GM12892 (cell line): Measurements from ENCODE around the gene BAZ2B.

Experiments
- DNase-seq: peaks from one replicate; pipeline ENCODE4 v3.0.0; 2011; ENCODE audit not compliant: insufficient read length
- FAIRE-seq: peaks from 2 replicates; lab custom pipeline; 2011; peaks lifted over from hg19 to GRCh38; lab: Jason Lieb, UNC
- POLR2A ChIP-seq: IDR thresholded peaks from 2 replicates; pipeline ENCODE4 v1.6.1; 2011; ENCODE audit warnings: low read depth, low read length, control low read depth
- POLR2AphosphoS5 ChIP-seq: IDR thresholded peaks from 2 replicates; pipeline ENCODE4 v1.6.1; 2011; ENCODE audit warnings: low read depth, low read length, control low read depth
- TAF1 ChIP-seq: IDR thresholded peaks from 2 replicates; pipeline ENCODE4 v1.6.1; 2011; ENCODE audit warnings: low read depth, mild to moderate bottlenecking, control low read depth, low read length, borderline replicate concordance

Gene BAZ2B

GRCh38 chr2:159285433-159285832, 330.9 kb downstream of the BAZ2B start:
- FAIRE-seq: no peak
- DNase-seq: no peak
- no peak for TF ChIP-seq TAF1
- no peak for TF ChIP-seq POLR2AphosphoS5
- no peak for TF ChIP-seq POLR2A

DNA sequence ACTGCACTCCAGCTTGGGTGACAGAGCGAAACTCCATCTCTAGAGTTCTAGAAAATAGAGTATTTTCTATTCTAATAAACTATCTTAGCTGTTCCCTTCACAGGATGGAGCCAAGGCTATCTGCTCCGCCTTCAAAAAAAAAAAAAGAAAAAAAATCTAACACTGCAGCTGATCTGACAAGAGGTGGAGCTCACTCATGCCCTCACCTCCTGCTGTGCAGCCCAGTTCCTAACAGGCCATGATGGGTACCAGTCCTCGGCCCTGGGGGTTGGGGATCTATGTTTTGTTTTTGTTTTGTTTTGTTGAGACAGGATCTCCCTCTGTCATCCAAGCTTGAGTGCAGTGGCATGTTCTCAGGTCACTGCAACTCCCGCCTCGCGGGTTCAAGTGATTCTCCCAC, 332.8 kb downstream of the BAZ2B start:
- FAIRE-seq (no peak), DNase-seq (no peak)
- TF ChIP-seq TAF1: no peak
- TF ChIP-seq POLR2AphosphoS5: no peak
- no peak for TF ChIP-seq POLR2A

DNA sequence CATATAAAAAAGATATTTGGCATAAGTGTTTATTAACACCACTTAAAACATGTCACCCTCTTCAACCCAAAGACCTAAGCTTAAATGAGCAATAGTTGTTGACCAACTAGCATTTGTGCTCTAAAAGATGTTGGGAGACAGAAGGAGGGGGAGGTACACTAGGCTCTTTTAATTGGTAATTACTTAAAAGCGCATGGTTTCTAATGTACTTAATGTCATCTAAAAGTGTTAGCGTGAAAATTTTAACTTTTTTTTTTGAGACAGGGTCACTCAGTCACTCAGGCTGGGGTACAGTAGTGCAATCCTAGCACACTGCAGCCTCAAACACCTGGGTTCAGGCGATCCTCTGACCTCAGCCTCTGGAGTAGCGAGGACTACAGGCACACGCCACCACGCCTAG, 335.3 kb downstream of the BAZ2B start:
- DNase-seq (no peak), FAIRE-seq (no peak)
- TF ChIP-seq TAF1 (no peak), POLR2A (no peak), POLR2AphosphoS5 (no peak)

DNA sequence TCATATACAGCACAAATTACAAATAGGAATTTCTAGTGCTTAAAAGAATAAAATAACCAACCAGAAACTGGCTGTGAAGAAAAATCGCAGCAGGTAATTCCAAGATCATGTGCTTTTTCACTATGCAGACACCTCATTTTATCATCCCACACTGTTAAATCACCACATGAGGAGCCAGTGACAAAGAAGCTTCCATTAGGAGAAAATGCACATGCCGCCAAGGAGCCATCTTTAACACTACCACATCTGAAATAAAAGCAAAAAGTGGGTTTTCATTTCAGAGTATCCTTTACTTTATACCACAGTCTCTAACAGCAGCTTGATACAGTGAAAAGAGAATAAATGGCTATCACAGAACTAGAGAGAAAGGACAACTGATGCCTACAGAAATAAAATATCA, 336.6 kb downstream of the BAZ2B start:
- FAIRE-seq (no peak), DNase-seq (no peak)
- TF ChIP-seq POLR2AphosphoS5: no peak
- TF ChIP-seq POLR2A: no peak
- no peak for TF ChIP-seq TAF1

GRCh38 chr2:159275111-159275510, 341.2 kb downstream of the BAZ2B start:
- FAIRE-seq: no peak
- DNase-seq: no peak
- TF ChIP-seq TAF1: no peak
- no peak for TF ChIP-seq POLR2A
- TF ChIP-seq POLR2AphosphoS5: no peak

- FAIRE-seq: no peak
Observed at GRCh38 chr2:159272156-159272555, 344.2 kb downstream of the BAZ2B start.

GRCh38 chr2:159270744-159271379, 345.5 kb downstream of the BAZ2B start:
- TF ChIP-seq POLR2AphosphoS5: no peak
- TF ChIP-seq POLR2A: no peak
- TF ChIP-seq TAF1: no peak
- DNase-seq (no peak), FAIRE-seq (no peak)

More at GRCh38 chr2:159272156-159272555, 344.2 kb downstream of the BAZ2B start:
- TF ChIP-seq POLR2AphosphoS5 (no peak), POLR2A (no peak), TAF1 (no peak)
- no peak for DNase-seq
